Stimulated activated CD8-positive, alpha-beta memory T cell treated with anti-CD3 and anti-CD28 coated beads, Interleukin-15, amount 100 ng/mL, for 1 hour (primary cell): Measurements from ENCODE around the gene PPEF1.
"Not testable (repeated sequence)": the region's sequence is repeated elsewhere in the genome, so short reads cannot be mapped to it uniquely, and the experiment has no call there.

Experiments used
- DNase-seq: peaks from one replicate; pipeline ENCODE4 v3.0.0-alpha.2; 2020; ENCODE audit warnings: low read depth

Gene PPEF1

GRCh38 chrX:18702362-18703195 lies 4.9 kb upstream of the PPEF1 start:
- no peak for DNase-seq

- DNase-seq, result no peak
These were observed 2.4 kb downstream of the PPEF1 start for GRCh38 chrX:18709833-18710232.

- DNase-seq, result no peak
These were observed 7.5 kb downstream of the PPEF1 start for GRCh38 chrX:18714910-18715309.

GRCh38 chrX:18719852-18720251 lies 12.4 kb downstream of the PPEF1 start:
- no peak for DNase-seq

- no peak for DNase-seq
These were observed 14.4 kb downstream of the PPEF1 start for GRCh38 chrX:18721683-18722499.

- DNase-seq, result no peak
These were observed 15.1 kb downstream of the PPEF1 start for GRCh38 chrX:18722500-18723071.

- no peak for DNase-seq
These were observed 18.0 kb downstream of the PPEF1 start for GRCh38 chrX:18725310-18725943.

- no peak for DNase-seq
These were observed 25.8 kb downstream of the PPEF1 start for GRCh38 chrX:18733287-18733686.

GRCh38 chrX:18739609-18740008 lies 32.2 kb downstream of the PPEF1 start:
- not testable (repeated sequence) for DNase-seq

- DNase-seq, result no peak
These were observed 41.1 kb downstream of the PPEF1 start for GRCh38 chrX:18748499-18748898.

- DNase-seq, result no peak
These were observed 46.2 kb downstream of the PPEF1 start for GRCh38 chrX:18753631-18754030.

- DNase-seq, result no peak
These were observed 48.2 kb downstream of the PPEF1 start for GRCh38 chrX:18755651-18756050.

- DNase-seq, result no peak
These were observed 50.8 kb downstream of the PPEF1 start for GRCh38 chrX:18757956-18758932.

GRCh38 chrX:18761750-18762149 lies 54.3 kb downstream of the PPEF1 start:
- DNase-seq, result no peak

- DNase-seq, result not testable (repeated sequence)
These were observed 55.7 kb downstream of the PPEF1 start for GRCh38 chrX:18763106-18763505.

- DNase-seq, result no peak
These were observed 61.9 kb downstream of the PPEF1 start for GRCh38 chrX:18769364-18769763.

GRCh38 chrX:18769812-18770573 lies 62.5 kb downstream of the PPEF1 start:
- no peak for DNase-seq

- DNase-seq, result no peak
These were observed 82.5 kb downstream of the PPEF1 start for GRCh38 chrX:18789916-18790315.

GRCh38 chrX:18792828-18793227 lies 85.4 kb downstream of the PPEF1 start:
- no peak for DNase-seq

- no peak for DNase-seq
These were observed 86.2 kb downstream of the PPEF1 start for GRCh38 chrX:18793601-18794089.
